SK-N-MC (cell line): Measurements from ENCODE around the gene RPS28.
A peak's percentile ranks its signal among the peaks of the same experiment; 100 is the strongest.
"Not testable (repeated sequence)": the region's sequence is repeated elsewhere in the genome, so short reads cannot be mapped to it uniquely, and the experiment has no call there.

ENCODE experiments used
- DNase-seq: peaks from one replicate; pipeline ENCODE4 v3.0.0-alpha.2; 2011; ENCODE audit warnings: low read depth, low spot score
- H3K27ac ChIP-seq: fragments of 200-600 bp; sonication (generic); 2 replicates; pipeline ENCODE4 v1.5.1; 2016; ENCODE audit warnings: mixed run types
- H3K36me3 ChIP-seq: fragments of 200-600 bp; sonication (generic); 2 replicates; pipeline ENCODE4 v1.6.1; 2017; ENCODE audit warnings: antibody characterized with exemption, low read length, mixed read lengths; ENCODE audit not compliant: insufficient read depth
- H3K4me3 ChIP-seq: fragments of 200-600 bp; sonication (generic); 2 replicates; pipeline ENCODE4 v1.5.1; 2016
- H3K9ac ChIP-seq: fragments of 200-600 bp; sonication (generic); 2 replicates; pipeline ENCODE4 v1.8.0; 2017; ENCODE audit warnings: mixed run types, mixed read lengths; ENCODE audit not compliant: insufficient read length
- H3K9me3 ChIP-seq: fragments of 200-600 bp; sonication (generic); 2 replicates; pipeline ENCODE4 v1.6.1; 2017; ENCODE audit warnings: low read depth, mild to moderate bottlenecking, antibody characterized with exemption, low read length, moderate library complexity, mixed read lengths
- EZH2 ChIP-seq: fragments of 200-600 bp; sonication (generic); IDR thresholded peaks from one replicate; pipeline ENCODE4 v1.6.1; 2017; ENCODE audit warnings: antibody characterized with exemption
- FOXP2 ChIP-seq: optimal IDR thresholded peaks from 2 replicates; pipeline ENCODE3; 2011; ENCODE audit warnings: mild to moderate bottlenecking, moderate library complexity; ENCODE audit not compliant: insufficient read depth; ENCODE audit errors: extremely low read length, control extremely low read depth
- POLR2AphosphoS5 ChIP-seq: IDR thresholded peaks from 2 replicates; pipeline ENCODE4 v1.6.1; 2012; ENCODE audit warnings: mild to moderate bottlenecking, low read depth, low read length, borderline replicate concordance

RPS28 gene

DNA sequence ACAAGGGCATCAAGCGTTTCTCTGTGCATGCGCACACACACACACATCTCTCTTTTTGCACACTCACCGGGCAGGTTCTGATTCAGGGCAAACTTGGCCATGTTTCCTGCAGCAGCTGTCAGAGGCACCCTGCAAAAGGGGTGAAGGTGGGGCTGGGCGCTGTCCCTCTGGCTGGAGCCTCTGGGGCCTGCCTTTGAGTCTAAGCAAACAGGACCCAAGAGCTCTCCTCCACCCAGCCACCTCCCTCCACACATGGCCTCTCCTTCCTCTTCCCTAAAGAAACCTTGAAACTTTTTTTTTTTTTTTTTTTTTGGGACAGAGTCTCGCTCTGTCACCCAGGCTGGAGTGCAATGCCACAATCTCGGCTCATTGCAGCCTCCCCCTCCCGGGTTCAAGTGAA lies 16.4 kb downstream of the RPS28 start:
- H3K9me3 ChIP-seq, result no peaks in the 10 kb centered on the region
- no peak for DNase-seq
- no peak overlapping the region for H3K9ac ChIP-seq
- H3K36me3 ChIP-seq, result no peaks in the 10 kb centered on the region
- H3K27ac ChIP-seq, result no peak overlapping the region
- no peak for TF ChIP-seq POLR2AphosphoS5
- H3K4me3 ChIP-seq, result no peak overlapping the region

DNA sequence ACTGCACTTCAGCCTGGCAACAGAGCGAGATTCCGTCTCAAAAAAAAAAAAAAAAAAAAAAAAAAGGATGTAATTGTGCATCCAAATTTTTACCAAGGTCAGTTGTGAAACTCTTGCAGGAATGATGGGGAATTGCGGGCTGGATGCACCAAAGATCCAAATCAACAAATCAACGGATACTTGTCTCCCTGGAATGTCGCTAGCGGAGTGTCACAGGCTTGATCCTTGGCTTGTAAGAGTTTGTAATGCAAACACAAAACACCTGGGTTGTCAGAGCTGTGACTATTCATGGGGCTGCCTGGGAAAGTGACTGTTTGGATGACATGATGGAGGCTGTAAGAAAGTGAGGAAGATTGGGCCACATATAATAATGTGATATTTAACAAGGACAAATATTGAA lies 17.5 kb downstream of the RPS28 start:
- no peak for TF ChIP-seq POLR2AphosphoS5
- TF ChIP-seq FOXP2, result no peak
- no peak for TF ChIP-seq EZH2
- Histone ChIP-seq H3K9me3 (no peaks in the 10 kb centered on the region), H3K4me3 (no peak overlapping the region), H3K27ac (no peak overlapping the region), H3K36me3 (no peaks in the 10 kb centered on the region), H3K9ac (no peak overlapping the region)
- DNase-seq, result no peak

DNA sequence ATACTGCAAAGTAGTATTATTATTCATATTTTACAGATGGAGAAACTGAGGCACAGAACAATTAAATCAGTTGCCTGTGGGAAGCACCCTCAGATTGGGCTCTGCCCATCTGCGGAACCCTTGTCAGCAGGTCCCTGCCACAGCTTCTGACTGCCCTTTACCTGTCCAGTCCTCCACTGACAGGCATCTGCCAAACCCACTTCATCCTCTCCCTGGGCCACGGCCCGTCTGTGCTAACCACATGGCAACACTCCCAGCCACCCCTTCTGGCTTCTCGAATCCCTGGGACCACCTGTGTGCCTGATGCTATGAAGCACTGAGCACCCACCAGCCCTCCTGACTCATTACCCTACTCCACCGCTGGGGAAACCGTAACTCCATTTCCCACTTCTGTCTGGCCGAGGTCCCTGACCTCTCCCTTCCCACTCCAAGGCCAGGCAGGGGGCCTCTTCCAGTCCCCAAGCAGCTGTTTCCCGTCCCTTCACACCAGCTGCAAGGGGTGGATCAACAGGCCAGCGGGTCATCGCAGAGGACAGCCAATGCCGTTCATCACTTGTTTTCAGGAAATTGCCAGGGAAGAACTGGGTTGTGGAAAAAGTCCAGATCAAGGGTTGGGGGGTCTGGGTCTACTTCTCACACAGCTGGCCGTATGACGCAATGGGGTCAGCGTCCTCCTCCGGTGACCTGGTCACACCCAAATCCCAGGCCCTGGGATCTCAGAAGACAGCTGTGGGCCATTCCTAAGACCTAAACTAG lies 19.2 kb downstream of the RPS28 start:
- no peak for TF ChIP-seq FOXP2
- no peak for TF ChIP-seq EZH2
- TF ChIP-seq POLR2AphosphoS5, result no peak
- no peak for DNase-seq
- Histone ChIP-seq H3K36me3 (no peaks in the 10 kb centered on the region), H3K9me3 (no peaks in the 10 kb centered on the region), H3K27ac (no peak overlapping the region), H3K9ac (no peak overlapping the region), H3K4me3 (no peak overlapping the region)

DNA sequence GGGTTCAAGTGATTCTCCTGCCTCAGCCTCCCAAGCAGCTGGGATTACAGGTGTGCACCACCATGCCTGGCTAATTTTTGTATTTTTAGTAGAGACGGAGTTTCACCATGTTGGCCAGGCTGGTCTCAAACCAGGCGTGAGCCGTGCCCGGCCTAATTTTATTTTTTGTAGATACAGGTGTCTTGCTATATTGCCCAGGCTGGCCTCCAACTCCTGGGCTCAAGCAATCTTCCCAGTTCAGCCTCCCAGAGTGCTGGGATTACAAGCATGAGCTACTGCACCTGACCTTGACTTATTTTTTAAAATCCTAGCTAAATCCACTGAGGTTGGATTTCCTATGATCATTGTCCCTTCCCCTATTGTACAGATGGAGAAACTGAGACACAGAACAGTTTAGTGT lies 20.2 kb downstream of the RPS28 start:
- DNase-seq, H3K4me3 ChIP-seq, H3K36me3 ChIP-seq, H3K9ac ChIP-seq, H3K27ac ChIP-seq, H3K9me3 ChIP-seq: not testable (repeated sequence)

DNA sequence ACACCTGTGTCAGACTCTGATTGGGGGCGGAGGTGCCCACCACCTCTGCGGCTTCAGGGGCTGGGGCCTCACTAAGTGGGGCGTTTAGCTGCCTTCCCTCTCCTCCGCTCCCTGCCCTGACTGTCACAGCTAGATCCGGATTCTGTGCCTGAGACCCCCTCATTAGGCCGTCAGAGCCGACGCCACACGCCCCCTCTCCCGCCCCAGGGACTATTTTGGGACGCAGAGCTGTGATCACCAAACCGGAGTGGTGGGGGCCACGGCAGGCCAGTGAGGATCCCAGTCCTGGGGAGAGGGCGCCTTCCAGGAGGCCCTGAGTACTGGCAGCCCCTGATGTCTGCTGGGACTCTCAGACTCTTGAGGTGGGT lies 21.0 kb downstream of the RPS28 start:
- TF ChIP-seq POLR2AphosphoS5 (no peak), EZH2 (no peak)
- DNase-seq, result no peak
- Histone ChIP-seq H3K4me3 (peak overlapping the region; percentile 85), H3K9me3 (no peaks in the 10 kb centered on the region), H3K36me3 (no peaks in the 10 kb centered on the region), H3K9ac (peak overlapping the region; percentile 68), H3K27ac (no peak overlapping the region)

DNA sequence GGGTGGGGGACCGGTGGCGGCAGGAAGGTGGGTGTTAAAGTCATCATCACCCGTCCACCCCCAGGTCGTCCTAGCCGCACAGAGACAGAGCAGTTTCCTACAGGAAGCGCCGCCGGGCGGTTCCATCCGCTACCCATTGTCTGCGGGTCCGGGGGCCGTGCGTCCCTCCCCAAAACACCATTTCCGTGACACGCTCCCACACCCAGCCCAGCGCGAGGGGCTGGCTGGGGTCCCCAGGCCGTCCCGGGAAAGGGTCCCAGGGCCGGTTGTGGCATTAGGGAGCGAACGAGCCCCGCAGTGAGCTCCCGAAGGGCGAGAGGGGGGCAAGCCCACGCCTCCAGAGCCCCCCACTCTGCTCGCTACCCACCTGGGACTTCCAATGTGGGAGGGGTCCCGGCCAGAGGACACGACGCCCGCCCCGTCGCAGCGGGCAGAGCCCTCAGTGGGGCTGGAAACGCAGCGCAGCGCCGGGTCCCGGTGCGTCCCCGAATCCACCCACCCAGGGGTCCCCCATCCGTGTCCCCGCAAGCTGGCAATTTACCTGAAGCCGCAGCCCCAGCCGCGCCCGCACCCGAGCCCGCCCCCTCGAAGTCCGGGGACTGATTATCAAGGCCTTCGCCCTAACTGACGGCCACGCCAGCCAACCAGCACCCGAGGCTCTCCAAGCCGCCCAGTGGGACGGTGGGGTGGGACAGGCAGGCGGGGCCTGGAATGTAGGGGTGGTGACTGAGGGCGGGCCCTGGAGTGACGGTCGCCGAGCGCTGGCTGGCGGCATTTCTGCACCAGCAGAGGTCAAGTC lies 21.6 kb downstream of the RPS28 start, which contains the start of gene KANK3:
Gene KANK3 (minus strand): TSS at position 579 of the 799 bp plus-strand sequence. CDS start 5,434 bp downstream, outside the sequence.
- Histone ChIP-seq H3K36me3 (no peaks in the 10 kb centered on the region), H3K9ac (peak within 1 kb of the TSS; percentile 68), H3K27ac (no peak within 1 kb of the TSS), H3K4me3 (peak within 1 kb of the TSS; percentile 85), H3K9me3 (no peaks in the 10 kb centered on the region)
- DNase-seq, result peak; percentile 81
- TF ChIP-seq FOXP2 (no peak), POLR2AphosphoS5 (peak; percentile 39; the same call in 1 of the 2 replicates)

DNA sequence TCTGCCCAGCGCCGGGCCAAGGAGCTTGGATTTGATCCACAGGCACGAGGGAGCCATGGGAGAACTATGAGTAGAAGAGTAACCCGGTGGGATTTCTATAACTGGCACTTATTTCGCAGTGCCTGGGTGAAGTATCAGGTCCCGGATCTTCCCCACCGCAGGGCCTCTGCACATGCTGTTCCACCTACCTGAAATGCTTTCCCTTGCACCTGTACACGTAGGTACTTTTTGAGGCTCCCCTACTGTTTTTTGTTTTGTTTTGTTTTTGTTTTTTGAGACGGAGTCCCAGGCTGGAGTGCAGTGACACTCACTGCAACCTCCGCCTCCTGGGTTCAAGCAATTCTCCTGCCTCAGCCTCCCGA lies 22.2 kb downstream of the RPS28 start:
- H3K36me3 ChIP-seq, result no peaks in the 10 kb centered on the region
- no peaks in the 10 kb centered on the region for H3K9me3 ChIP-seq
- H3K27ac ChIP-seq, result no peak overlapping the region
- peak overlapping the region; percentile 85 for H3K4me3 ChIP-seq
- TF ChIP-seq POLR2AphosphoS5 (no peak), EZH2 (no peak), FOXP2 (no peak)
- no peak for DNase-seq
- no peak overlapping the region for H3K9ac ChIP-seq

DNA sequence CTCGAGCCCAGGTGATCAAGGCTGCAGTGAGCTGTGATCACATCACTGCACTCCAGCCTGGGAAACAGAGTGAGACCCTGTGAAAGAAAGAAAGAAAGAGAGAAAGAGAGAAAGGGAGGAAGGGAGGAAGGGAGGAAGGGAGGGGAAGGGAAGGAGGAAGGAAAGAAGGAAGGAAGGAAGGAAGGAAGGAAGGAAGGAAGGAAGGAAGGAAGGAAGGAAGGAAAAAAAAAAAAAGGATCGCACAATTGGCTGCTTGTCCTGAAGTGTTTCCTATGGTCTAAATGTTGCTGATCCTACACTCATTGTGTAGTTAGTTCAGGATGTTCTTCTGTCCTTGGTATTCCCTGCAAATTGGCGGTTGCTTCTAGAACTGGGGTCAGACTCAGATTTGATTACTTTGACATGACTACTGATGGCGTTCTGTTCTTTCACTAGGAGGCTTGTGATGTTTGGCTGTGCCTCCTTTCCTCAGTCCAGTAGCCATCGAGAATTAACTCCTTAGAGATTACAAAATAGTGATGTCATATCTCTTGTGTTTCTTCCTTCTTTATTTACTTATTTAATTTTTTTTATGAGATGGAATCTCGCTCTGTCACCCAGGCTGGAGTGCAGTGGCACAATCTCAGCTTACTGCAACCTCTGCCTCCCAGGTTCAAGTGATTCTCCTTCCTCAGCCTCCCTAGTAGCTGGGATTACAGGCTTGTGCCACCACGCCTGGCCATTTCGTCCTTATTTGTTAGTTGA lies 28.5 kb downstream of the RPS28 start:
- H3K9me3 ChIP-seq, H3K9ac ChIP-seq, H3K36me3 ChIP-seq, H3K4me3 ChIP-seq: not testable (repeated sequence)
- DNase-seq, result peak; percentile 86
- peak overlapping the region; percentile 96 for H3K27ac ChIP-seq
- TF ChIP-seq POLR2AphosphoS5, result peak; percentile 57; the same call in 1 of the 2 replicates
